K562 (cell line): Measurements from ENCODE around the gene EXO5.

ENCODE experiments used
- ELF4 ChIP-seq: fragments of 450-650 bp; formaldehyde crosslinking; IDR thresholded peaks from 2 replicates; pipeline ENCODE4 v1.4.0; 2022; ENCODE audit warnings: missing genetic modification characterization
- PCBP2 ChIP-seq: fragments of 200-400 bp; formaldehyde crosslinking; IDR thresholded peaks from 2 replicates; pipeline ENCODE4 v1.6.1; 2018; ENCODE audit warnings: low read length, low read depth, mild to moderate bottlenecking, moderate library complexity; ENCODE audit not compliant: poor library complexity, severe bottlenecking
- ZBTB49 ChIP-seq: sonication (generic); formaldehyde crosslinking; IDR thresholded peaks from 2 replicates; pipeline ENCODE4 v1.8.0; 2022; ENCODE audit warnings: missing genetic modification reagents, mild to moderate bottlenecking, borderline replicate concordance
- TF ChIP-seq, protein P1 (sequence below), 3 experiments: IDR thresholded peaks in 2 of 3; conservative IDR thresholded peaks in 1 of 3; 2 replicates each; pipeline ENCODE4 v1.5.1; 2011 to 2012; ENCODE audit warnings: low read length in 3 of 3, mild to moderate bottlenecking in 3 of 3, control low read depth in 2 of 3, improper control_type of control experiment in 1 of 3, inconsistent platforms in 1 of 3, low read depth in 1 of 3, mixed read lengths in 1 of 3, moderate library complexity in 1 of 3; ENCODE audit not compliant: insufficient read depth in 2 of 3

- TF ChIP-seq ELF4 (CRISPR knock-in tag) (no peak), ZBTB49 (no peak), PCBP2 (no peak)
- TF ChIP-seq, protein P1, sequence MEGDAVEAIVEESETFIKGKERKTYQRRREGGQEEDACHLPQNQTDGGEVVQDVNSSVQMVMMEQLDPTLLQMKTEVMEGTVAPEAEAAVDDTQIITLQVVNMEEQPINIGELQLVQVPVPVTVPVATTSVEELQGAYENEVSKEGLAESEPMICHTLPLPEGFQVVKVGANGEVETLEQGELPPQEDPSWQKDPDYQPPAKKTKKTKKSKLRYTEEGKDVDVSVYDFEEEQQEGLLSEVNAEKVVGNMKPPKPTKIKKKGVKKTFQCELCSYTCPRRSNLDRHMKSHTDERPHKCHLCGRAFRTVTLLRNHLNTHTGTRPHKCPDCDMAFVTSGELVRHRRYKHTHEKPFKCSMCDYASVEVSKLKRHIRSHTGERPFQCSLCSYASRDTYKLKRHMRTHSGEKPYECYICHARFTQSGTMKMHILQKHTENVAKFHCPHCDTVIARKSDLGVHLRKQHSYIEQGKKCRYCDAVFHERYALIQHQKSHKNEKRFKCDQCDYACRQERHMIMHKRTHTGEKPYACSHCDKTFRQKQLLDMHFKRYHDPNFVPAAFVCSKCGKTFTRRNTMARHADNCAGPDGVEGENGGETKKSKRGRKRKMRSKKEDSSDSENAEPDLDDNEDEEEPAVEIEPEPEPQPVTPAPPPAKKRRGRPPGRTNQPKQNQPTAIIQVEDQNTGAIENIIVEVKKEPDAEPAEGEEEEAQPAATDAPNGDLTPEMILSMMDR (IDR thresholded peaks at IDR 0.05 in 2 of 3, conservative IDR thresholded peaks at IDR 0.05 in 1 of 3; ENCODE audit: insufficient read depth in 2 of 3, low read depth in 1 of 3, low read length in 3 of 3): no peak
Measured at GRCh38 chr1:40562185-40562584, 53.6 kb downstream of the EXO5 start.
